Activated naive CD8-positive, alpha-beta T cell treated with anti-CD3 and anti-CD28 coated beads, Interleukin-2, amount 50 U/mL, for 24 hours (primary cell): ENCODE data around the gene MCFD2.
A peak's percentile ranks its signal among the peaks of the same experiment; 100 is the strongest.

Experiments
- ATAC-seq: fragments of 150-1000 bp; cut with Tn5 transposase; one replicate; pipeline ENCODE4 v1.10.0; 2021
- DNase-seq: peaks from one replicate; pipeline ENCODE4 v3.0.0; 2021
- H3K27ac Mint-ChIP-seq: one replicate; pipeline ENCODE4 v1.8.0; 2021; ENCODE audit warnings: mild to moderate bottlenecking, mixed read lengths
- H3K27me3 Mint-ChIP-seq: one replicate; pipeline ENCODE4 v1.8.0; 2021; ENCODE audit warnings: mixed read lengths
- H3K36me3 Mint-ChIP-seq: one replicate; pipeline ENCODE4 v1.8.0; 2021; ENCODE audit warnings: low read depth, mixed read lengths
- H3K4me1 Mint-ChIP-seq: one replicate; pipeline ENCODE4 v1.8.0; 2021; ENCODE audit warnings: mixed read lengths
- H3K4me3 Mint-ChIP-seq: one replicate; pipeline ENCODE4 v1.8.0; 2021; ENCODE audit warnings: mild to moderate bottlenecking, moderate library complexity, mixed read lengths
- H3K9me3 Mint-ChIP-seq: one replicate; pipeline ENCODE4 v1.8.0; 2021; ENCODE audit warnings: mixed read lengths

MCFD2 gene

GRCh38 chr2:46947841-46948240 is 32.2 kb upstream of the MCFD2 start:
- H3K36me3 Mint-ChIP-seq, result peaks cover 35% of the 10 kb centered on the region

GRCh38 chr2:46945671-46946070 is 30.1 kb upstream of the MCFD2 start:
- no peaks in the 10 kb centered on the region for H3K9me3 Mint-ChIP-seq
- no peak for DNase-seq
- no peak for ATAC-seq
- H3K4me3 Mint-ChIP-seq, result peak overlapping the region; percentile 42
- H3K27me3 Mint-ChIP-seq, result no peaks in the 10 kb centered on the region
- H3K27ac Mint-ChIP-seq, result peak overlapping the region; percentile 99
- peaks cover 19% of the 10 kb centered on the region for H3K36me3 Mint-ChIP-seq
- peaks cover 61% of the 10 kb centered on the region for H3K4me1 Mint-ChIP-seq

More at GRCh38 chr2:46947841-46948240, 32.2 kb upstream of the MCFD2 start:
- Mint-ChIP-seq H3K4me1 (peaks cover 58% of the 10 kb centered on the region), H3K9me3 (no peaks in the 10 kb centered on the region), H3K27ac (no peak overlapping the region), H3K27me3 (no peaks in the 10 kb centered on the region), H3K4me3 (no peak overlapping the region)
- no peak for DNase-seq
- no peak for ATAC-seq

GRCh38 chr2:46943881-46944798 is 28.5 kb upstream of the MCFD2 start:
- ATAC-seq (peak; percentile 80), DNase-seq (peak; percentile 68)
- Mint-ChIP-seq H3K4me1 (peaks cover 65% of the 10 kb centered on the region), H3K27me3 (no peaks in the 10 kb centered on the region), H3K27ac (peak overlapping the region; percentile 99), H3K4me3 (peak overlapping the region; percentile 98), H3K9me3 (no peaks in the 10 kb centered on the region), H3K36me3 (peaks cover 14% of the 10 kb centered on the region)

GRCh38 chr2:46942891-46943626 is 27.5 kb upstream of the MCFD2 start:
- DNase-seq, result no peak
- peaks cover 60% of the 10 kb centered on the region for H3K4me1 Mint-ChIP-seq
- H3K36me3 Mint-ChIP-seq, result peaks cover 14% of the 10 kb centered on the region
- ATAC-seq, result no peak
- H3K27me3 Mint-ChIP-seq, result no peaks in the 10 kb centered on the region
- H3K27ac Mint-ChIP-seq, result peak overlapping the region; percentile 99
- no peaks in the 10 kb centered on the region for H3K9me3 Mint-ChIP-seq
- H3K4me3 Mint-ChIP-seq, result peak overlapping the region; percentile 98

GRCh38 chr2:46942143-46942526 is 26.5 kb upstream of the MCFD2 start:
- H3K27me3 Mint-ChIP-seq, result no peaks in the 10 kb centered on the region
- H3K36me3 Mint-ChIP-seq, result peaks cover 14% of the 10 kb centered on the region
- peak overlapping the region; percentile 99 for H3K27ac Mint-ChIP-seq
- peak; percentile 45 for ATAC-seq
- H3K4me1 Mint-ChIP-seq, result peaks cover 64% of the 10 kb centered on the region
- DNase-seq, result peak; percentile 78
- H3K9me3 Mint-ChIP-seq, result no peaks in the 10 kb centered on the region
- peak overlapping the region; percentile 98 for H3K4me3 Mint-ChIP-seq

- DNase-seq, result no peak
- ATAC-seq, result no peak
These were observed 24.2 kb upstream of the MCFD2 start for GRCh38 chr2:46939626-46940359.

GRCh38 chr2:46937471-46937901 is 21.9 kb upstream of the MCFD2 start:
- Mint-ChIP-seq H3K36me3 (peaks cover 1% of the 10 kb centered on the region), H3K9me3 (no peaks in the 10 kb centered on the region), H3K27ac (no peak overlapping the region), H3K4me3 (no peak overlapping the region), H3K27me3 (no peaks in the 10 kb centered on the region), H3K4me1 (peaks cover 27% of the 10 kb centered on the region)
- ATAC-seq (no peak), DNase-seq (no peak)

More at GRCh38 chr2:46939626-46940359, 24.2 kb upstream of the MCFD2 start:
- Mint-ChIP-seq H3K4me3 (peak overlapping the region; percentile 87), H3K27ac (peak overlapping the region; percentile 91), H3K36me3 (peaks cover 4% of the 10 kb centered on the region), H3K4me1 (peaks cover 48% of the 10 kb centered on the region), H3K27me3 (no peaks in the 10 kb centered on the region), H3K9me3 (no peaks in the 10 kb centered on the region)

- DNase-seq, result no peak
- no peak for ATAC-seq
- no peaks in the 10 kb centered on the region for H3K9me3 Mint-ChIP-seq
These were observed 21.0 kb upstream of the MCFD2 start for GRCh38 chr2:46936566-46936965.

GRCh38 chr2:46935071-46935470 is 19.5 kb upstream of the MCFD2 start:
- H3K9me3 Mint-ChIP-seq, result no peaks in the 10 kb centered on the region
- H3K36me3 Mint-ChIP-seq, result peaks cover 1% of the 10 kb centered on the region
- H3K4me1 Mint-ChIP-seq, result peaks cover 23% of the 10 kb centered on the region
- H3K27me3 Mint-ChIP-seq, result no peaks in the 10 kb centered on the region
- no peak overlapping the region for H3K27ac Mint-ChIP-seq
- no peak overlapping the region for H3K4me3 Mint-ChIP-seq
- ATAC-seq, result no peak
- no peak for DNase-seq

More at GRCh38 chr2:46936566-46936965, 21.0 kb upstream of the MCFD2 start:
- no peak overlapping the region for H3K4me3 Mint-ChIP-seq
- peaks cover 1% of the 10 kb centered on the region for H3K36me3 Mint-ChIP-seq
- no peaks in the 10 kb centered on the region for H3K27me3 Mint-ChIP-seq
- peaks cover 28% of the 10 kb centered on the region for H3K4me1 Mint-ChIP-seq
- H3K27ac Mint-ChIP-seq, result no peak overlapping the region

GRCh38 chr2:46929612-46930011 is 14.0 kb upstream of the MCFD2 start:
- no peak overlapping the region for H3K4me3 Mint-ChIP-seq
- no peak overlapping the region for H3K27ac Mint-ChIP-seq
- DNase-seq (no peak), ATAC-seq (no peak)
- no peaks in the 10 kb centered on the region for H3K27me3 Mint-ChIP-seq
- H3K4me1 Mint-ChIP-seq, result peaks cover 4% of the 10 kb centered on the region
- H3K9me3 Mint-ChIP-seq, result peaks cover 13% of the 10 kb centered on the region
- peaks cover 11% of the 10 kb centered on the region for H3K36me3 Mint-ChIP-seq

GRCh38 chr2:46926863-46927262 is 11.3 kb upstream of the MCFD2 start:
- Mint-ChIP-seq H3K4me3 (no peak overlapping the region), H3K4me1 (peaks cover 16% of the 10 kb centered on the region), H3K9me3 (peaks cover 13% of the 10 kb centered on the region), H3K36me3 (peaks cover 11% of the 10 kb centered on the region), H3K27me3 (no peaks in the 10 kb centered on the region), H3K27ac (no peak overlapping the region)
- DNase-seq, result no peak
- no peak for ATAC-seq

- no peak for ATAC-seq
- H3K36me3 Mint-ChIP-seq, result peaks cover 11% of the 10 kb centered on the region
- DNase-seq, result no peak
- H3K27me3 Mint-ChIP-seq, result no peaks in the 10 kb centered on the region
- peaks cover 23% of the 10 kb centered on the region for H3K4me1 Mint-ChIP-seq
- H3K4me3 Mint-ChIP-seq, result no peak overlapping the region
- no peak overlapping the region for H3K27ac Mint-ChIP-seq
- H3K9me3 Mint-ChIP-seq, result peaks cover 13% of the 10 kb centered on the region
These were observed 10.1 kb upstream of the MCFD2 start for GRCh38 chr2:46925474-46926351.

GRCh38 chr2:46924608-46925007 is 9.0 kb upstream of the MCFD2 start:
- Mint-ChIP-seq H3K27me3 (no peaks in the 10 kb centered on the region), H3K9me3 (peaks cover 13% of the 10 kb centered on the region), H3K4me1 (peaks cover 23% of the 10 kb centered on the region), H3K36me3 (peaks cover 11% of the 10 kb centered on the region), H3K27ac (no peak overlapping the region), H3K4me3 (no peak overlapping the region)
- no peak for DNase-seq
- ATAC-seq, result no peak
